Measurements from ENCODE around the gene NFX1.

DNA sequence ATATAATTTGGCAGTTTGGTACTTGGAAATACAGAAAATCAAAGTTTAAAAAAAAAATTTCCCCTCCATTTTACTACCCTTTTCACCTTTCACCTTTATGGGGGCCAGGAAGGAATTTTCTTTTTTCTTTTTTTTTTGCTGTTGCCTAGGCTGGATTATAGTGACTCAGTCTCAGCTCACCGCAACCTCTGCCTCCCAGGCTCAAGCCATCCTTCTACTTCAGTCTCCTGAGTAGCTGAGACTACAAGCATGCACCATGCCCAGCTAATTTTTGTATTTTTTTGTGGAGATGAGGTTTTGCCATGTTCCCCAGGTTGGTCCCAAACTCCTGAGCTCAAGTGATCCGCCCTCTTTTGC, 16.4 kb upstream of the NFX1 start:
- TF ChIP-seq, protein P1, sequence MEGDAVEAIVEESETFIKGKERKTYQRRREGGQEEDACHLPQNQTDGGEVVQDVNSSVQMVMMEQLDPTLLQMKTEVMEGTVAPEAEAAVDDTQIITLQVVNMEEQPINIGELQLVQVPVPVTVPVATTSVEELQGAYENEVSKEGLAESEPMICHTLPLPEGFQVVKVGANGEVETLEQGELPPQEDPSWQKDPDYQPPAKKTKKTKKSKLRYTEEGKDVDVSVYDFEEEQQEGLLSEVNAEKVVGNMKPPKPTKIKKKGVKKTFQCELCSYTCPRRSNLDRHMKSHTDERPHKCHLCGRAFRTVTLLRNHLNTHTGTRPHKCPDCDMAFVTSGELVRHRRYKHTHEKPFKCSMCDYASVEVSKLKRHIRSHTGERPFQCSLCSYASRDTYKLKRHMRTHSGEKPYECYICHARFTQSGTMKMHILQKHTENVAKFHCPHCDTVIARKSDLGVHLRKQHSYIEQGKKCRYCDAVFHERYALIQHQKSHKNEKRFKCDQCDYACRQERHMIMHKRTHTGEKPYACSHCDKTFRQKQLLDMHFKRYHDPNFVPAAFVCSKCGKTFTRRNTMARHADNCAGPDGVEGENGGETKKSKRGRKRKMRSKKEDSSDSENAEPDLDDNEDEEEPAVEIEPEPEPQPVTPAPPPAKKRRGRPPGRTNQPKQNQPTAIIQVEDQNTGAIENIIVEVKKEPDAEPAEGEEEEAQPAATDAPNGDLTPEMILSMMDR (IDR thresholded peaks at IDR 0.05): no peak
- TF ChIP-seq EP300 (IDR thresholded peaks at IDR 0.05): no peak
- TF ChIP-seq POLR2AphosphoS5 (IDR thresholded peaks at IDR 0.05): no peak

Data from stomach (tissue), 4 donors.